ENCODE data around the gene SCAPER. TPM values are rescaled to one million over a fixed set of nuclear protein-coding genes. Genes with fewer than 3 reads are reported as not detected.

SCAPER gene
- total RNA-seq, 3 donors from 2014 or later, result 15.8 to 33.1 (median 33.0) TPM

DNA sequence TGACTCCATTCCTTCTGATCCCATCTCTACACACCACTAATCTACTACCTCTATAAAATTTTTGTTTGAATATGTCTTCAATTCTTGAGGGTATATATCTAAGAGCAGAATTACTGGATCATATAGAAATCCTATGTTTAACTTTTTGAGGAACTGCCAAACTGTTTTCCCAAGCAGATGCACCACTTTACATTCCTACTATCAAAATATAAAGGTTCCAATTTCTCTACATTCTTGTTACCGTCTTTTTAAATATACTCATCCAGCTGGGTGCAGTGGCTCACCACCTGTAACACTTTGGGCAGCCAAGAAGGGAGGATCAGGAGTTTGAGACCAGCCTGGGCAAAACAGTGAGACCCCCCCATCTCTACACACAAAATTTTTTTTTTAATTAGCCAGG, 268.0 kb downstream of the SCAPER start:
- Histone ChIP-seq H3K4me1 (ENCODE audit: low read depth) (no peaks in the 10 kb centered on the region), H3K4me3 (no peak overlapping the region), H3K36me3 (ENCODE audit: low read depth) (no peaks in the 10 kb centered on the region), H3K9me3 (peaks cover 9% of the 10 kb centered on the region)
- DNase-seq (no peak), ATAC-seq (no peak)
- TF ChIP-seq, protein P1, sequence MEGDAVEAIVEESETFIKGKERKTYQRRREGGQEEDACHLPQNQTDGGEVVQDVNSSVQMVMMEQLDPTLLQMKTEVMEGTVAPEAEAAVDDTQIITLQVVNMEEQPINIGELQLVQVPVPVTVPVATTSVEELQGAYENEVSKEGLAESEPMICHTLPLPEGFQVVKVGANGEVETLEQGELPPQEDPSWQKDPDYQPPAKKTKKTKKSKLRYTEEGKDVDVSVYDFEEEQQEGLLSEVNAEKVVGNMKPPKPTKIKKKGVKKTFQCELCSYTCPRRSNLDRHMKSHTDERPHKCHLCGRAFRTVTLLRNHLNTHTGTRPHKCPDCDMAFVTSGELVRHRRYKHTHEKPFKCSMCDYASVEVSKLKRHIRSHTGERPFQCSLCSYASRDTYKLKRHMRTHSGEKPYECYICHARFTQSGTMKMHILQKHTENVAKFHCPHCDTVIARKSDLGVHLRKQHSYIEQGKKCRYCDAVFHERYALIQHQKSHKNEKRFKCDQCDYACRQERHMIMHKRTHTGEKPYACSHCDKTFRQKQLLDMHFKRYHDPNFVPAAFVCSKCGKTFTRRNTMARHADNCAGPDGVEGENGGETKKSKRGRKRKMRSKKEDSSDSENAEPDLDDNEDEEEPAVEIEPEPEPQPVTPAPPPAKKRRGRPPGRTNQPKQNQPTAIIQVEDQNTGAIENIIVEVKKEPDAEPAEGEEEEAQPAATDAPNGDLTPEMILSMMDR (IDR thresholded peaks at IDR 0.05), result no peak
- intact Hi-C loops (cut with DNase I, micrococcal nuclease), result no loop called here

GRCh38 chr15:76636059-76636458, 269.1 kb downstream of the SCAPER start:
- intact Hi-C loops (cut with DNase I, micrococcal nuclease), result no loop called here
- Histone ChIP-seq H3K36me3 (ENCODE audit: low read depth) (no peaks in the 10 kb centered on the region), H3K4me3 (no peak overlapping the region), H3K9me3 (peaks cover 9% of the 10 kb centered on the region), H3K4me1 (ENCODE audit: low read depth) (no peaks in the 10 kb centered on the region)
- TF ChIP-seq, protein P1 (IDR thresholded peaks at IDR 0.05), result no peak
- ATAC-seq, result no peak
- no peak for DNase-seq

- no peak overlapping the region for H3K4me3 ChIP-seq
- H3K9me3 ChIP-seq, result no peaks in the 10 kb centered on the region
- intact Hi-C loops (cut with DNase I, micrococcal nuclease), result no loop called here
- DNase-seq (no peak), ATAC-seq (no peak)
- H3K4me1 ChIP-seq (ENCODE audit: low read depth), result no peaks in the 10 kb centered on the region
- no peaks in the 10 kb centered on the region for H3K36me3 ChIP-seq (ENCODE audit: low read depth)
- TF ChIP-seq, protein P1 (IDR thresholded peaks at IDR 0.05), result no peak
Observed at GRCh38 chr15:76626611-76627010, 278.5 kb downstream of the SCAPER start.

- Histone ChIP-seq H3K4me3 (no peak overlapping the region), H3K4me1 (ENCODE audit: low read depth) (no peaks in the 10 kb centered on the region), H3K36me3 (ENCODE audit: low read depth) (no peaks in the 10 kb centered on the region), H3K9me3 (no peaks in the 10 kb centered on the region)
- intact Hi-C loops (cut with DNase I, micrococcal nuclease), result no loop called here
- ATAC-seq, result no peak
- TF ChIP-seq, protein P1 (IDR thresholded peaks at IDR 0.05), result no peak
- DNase-seq, result no peak
Observed at GRCh38 chr15:76625267-76625666, 279.9 kb downstream of the SCAPER start.

- H3K36me3 ChIP-seq (ENCODE audit: low read depth), result no peaks in the 10 kb centered on the region
- ATAC-seq, result no peak
Observed at GRCh38 chr15:76614725-76615124, 290.4 kb downstream of the SCAPER start.

More at GRCh38 chr15:76614725-76615124, 290.4 kb downstream of the SCAPER start:
- no peaks in the 10 kb centered on the region for H3K4me1 ChIP-seq (ENCODE audit: low read depth)
- no peak for DNase-seq
- intact Hi-C loops (cut with DNase I, micrococcal nuclease), result no loop called here
- H3K9me3 ChIP-seq, result peaks cover 7% of the 10 kb centered on the region
- H3K4me3 ChIP-seq, result no peak overlapping the region
- TF ChIP-seq, protein P1 (IDR thresholded peaks at IDR 0.05), result no peak
